C4-2B (cell line): Measurements from ENCODE around the gene PHKA2.

ENCODE experiments used
- CTCF ChIP-seq: fragments of 450-650 bp; conservative IDR thresholded peaks from 2 replicates; pipeline ENCODE4 v1.5.1; 2017; ENCODE audit warnings: mild to moderate bottlenecking
- ZFX ChIP-seq: fragments of 450-650 bp; IDR thresholded peaks from 2 replicates; pipeline ENCODE4 v1.6.1; 2017

DNA sequence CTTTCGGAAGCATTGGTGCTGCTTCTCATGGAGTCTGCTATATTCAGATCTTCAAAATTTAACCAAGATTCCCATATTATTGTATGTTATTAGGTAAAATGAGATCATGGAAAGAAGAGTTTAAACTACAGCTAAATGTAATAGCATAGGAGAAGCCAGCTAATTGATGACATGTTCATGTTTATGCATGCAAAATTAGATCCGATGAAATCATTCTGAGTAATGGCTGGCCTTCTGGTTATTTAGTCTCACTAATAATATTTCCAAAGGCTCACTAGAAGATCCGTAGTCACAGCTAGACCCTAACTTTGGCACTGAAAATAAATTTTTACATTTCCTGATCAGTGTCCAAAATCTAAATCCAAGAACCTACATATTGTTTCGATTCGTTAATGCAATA, 19.8 kb upstream of the PHKA2 start:
- no peak for TF ChIP-seq CTCF
- TF ChIP-seq ZFX = no peak
